ENCODE measurements around the gene QRFP. TPM values are rescaled to one million over a fixed set of nuclear protein-coding genes. Genes with fewer than 3 reads are reported as not detected.

QRFP gene
- total and polyA plus RNA-seq, 8 donors, result not detected

DNA sequence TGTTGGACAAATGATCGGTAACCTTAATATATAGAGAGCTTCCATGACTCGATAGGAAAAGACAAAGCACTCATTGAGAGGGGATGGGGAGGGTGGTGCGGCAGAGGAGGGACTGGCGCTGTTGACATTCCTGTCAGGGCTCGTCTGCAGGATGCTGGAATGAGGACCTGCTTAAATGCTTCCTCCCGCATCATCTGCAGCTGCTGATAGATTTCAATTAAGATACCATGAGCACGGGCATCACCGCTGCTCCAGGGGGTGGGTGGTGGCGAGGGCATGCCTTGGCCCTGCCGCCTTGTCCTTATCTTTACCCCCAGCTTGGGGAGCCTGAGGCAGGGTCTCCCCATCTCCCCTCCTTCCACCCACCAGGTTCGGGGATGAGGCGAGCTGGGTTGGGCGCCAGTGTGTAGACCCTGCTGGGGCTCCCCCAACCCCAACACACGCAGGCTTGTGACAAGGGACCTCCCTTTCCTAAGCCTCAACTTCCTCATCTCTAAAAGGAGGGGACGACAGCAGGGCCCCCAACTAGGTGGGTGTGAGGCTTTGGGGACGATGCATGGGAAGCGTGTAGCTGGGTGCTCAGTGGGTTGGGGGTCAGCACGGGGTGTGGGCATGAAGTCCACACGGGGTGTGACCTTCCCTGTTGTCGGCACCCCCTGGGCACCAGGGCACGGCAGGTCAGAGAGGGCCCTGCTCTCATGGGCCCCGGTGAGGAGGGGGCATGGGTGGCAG is 11.7 kb upstream of the QRFP start:
- no peak overlapping the region for H3K27ac ChIP-seq
- ATAC-seq, result no peak
- H3K4me3 ChIP-seq, result no peak overlapping the region
- intact Hi-C loops (cut with DNase I), result no loop called here
- TF ChIP-seq, protein P1, sequence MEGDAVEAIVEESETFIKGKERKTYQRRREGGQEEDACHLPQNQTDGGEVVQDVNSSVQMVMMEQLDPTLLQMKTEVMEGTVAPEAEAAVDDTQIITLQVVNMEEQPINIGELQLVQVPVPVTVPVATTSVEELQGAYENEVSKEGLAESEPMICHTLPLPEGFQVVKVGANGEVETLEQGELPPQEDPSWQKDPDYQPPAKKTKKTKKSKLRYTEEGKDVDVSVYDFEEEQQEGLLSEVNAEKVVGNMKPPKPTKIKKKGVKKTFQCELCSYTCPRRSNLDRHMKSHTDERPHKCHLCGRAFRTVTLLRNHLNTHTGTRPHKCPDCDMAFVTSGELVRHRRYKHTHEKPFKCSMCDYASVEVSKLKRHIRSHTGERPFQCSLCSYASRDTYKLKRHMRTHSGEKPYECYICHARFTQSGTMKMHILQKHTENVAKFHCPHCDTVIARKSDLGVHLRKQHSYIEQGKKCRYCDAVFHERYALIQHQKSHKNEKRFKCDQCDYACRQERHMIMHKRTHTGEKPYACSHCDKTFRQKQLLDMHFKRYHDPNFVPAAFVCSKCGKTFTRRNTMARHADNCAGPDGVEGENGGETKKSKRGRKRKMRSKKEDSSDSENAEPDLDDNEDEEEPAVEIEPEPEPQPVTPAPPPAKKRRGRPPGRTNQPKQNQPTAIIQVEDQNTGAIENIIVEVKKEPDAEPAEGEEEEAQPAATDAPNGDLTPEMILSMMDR (IDR thresholded peaks at IDR 0.05), result no peak
- WGBS, 2 donors, result 46 to 57% methylated on average over 22 of the region's 22 CpGs
- H3K36me3 ChIP-seq, result no peaks in the 10 kb centered on the region
- no peak for FAIRE-seq
- H3K9me3 ChIP-seq, result no peaks in the 10 kb centered on the region
- no peak for DNase-seq
- no peaks in the 10 kb centered on the region for H3K4me1 ChIP-seq
- no peaks in the 10 kb centered on the region for H3K27me3 ChIP-seq

DNA sequence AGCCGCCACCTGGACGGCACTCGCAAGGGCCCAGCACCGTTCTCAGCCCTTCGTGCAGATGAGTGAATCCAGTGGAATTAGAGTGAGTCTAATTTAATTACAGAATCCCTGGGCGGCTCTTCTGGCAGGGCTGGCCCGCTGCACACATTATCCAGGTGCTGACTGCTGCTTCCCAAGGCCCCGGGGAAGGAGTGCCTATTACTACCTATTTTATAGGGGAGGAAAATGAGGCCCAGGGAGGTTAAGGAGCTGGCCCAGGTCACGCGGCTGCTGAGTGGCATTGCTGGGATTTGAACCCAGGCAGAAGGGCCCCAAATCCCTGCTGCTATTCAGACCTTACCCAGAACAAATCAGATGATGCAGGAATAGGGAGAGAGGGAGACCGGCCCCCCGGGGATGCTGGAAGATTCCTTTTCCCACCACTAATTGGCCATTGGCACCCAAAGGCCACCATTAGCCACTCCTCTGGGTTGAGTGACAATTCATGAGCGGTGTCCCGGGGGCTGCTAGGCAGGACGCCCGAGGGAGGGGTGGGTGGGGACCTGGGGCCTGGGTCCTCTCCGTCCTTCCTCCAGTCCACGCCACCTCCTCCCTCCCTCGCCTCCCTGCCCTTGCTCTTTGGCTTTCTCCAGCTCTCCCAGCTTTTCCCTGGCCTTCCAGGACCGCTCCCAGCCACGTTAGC is 10.3 kb upstream of the QRFP start:
- no peaks in the 10 kb centered on the region for H3K9me3 ChIP-seq
- intact Hi-C loops (cut with DNase I), result no loop called here
- TF ChIP-seq, protein P1 (IDR thresholded peaks at IDR 0.05), result no peak
- FAIRE-seq (no peak), ATAC-seq (no peak), DNase-seq (no peak)
- H3K27ac ChIP-seq, result no peak overlapping the region
- H3K27me3 ChIP-seq, result peaks cover 0 to 3% (median 0%) of the 10 kb centered on the region in 4 donors
- H3K4me1 ChIP-seq, result no peaks in the 10 kb centered on the region
- no peak overlapping the region for H3K4me3 ChIP-seq
- WGBS, 2 donors, result 66 to 70% methylated on average over 21 of the region's 21 CpGs
- no peaks in the 10 kb centered on the region for H3K36me3 ChIP-seq

DNA sequence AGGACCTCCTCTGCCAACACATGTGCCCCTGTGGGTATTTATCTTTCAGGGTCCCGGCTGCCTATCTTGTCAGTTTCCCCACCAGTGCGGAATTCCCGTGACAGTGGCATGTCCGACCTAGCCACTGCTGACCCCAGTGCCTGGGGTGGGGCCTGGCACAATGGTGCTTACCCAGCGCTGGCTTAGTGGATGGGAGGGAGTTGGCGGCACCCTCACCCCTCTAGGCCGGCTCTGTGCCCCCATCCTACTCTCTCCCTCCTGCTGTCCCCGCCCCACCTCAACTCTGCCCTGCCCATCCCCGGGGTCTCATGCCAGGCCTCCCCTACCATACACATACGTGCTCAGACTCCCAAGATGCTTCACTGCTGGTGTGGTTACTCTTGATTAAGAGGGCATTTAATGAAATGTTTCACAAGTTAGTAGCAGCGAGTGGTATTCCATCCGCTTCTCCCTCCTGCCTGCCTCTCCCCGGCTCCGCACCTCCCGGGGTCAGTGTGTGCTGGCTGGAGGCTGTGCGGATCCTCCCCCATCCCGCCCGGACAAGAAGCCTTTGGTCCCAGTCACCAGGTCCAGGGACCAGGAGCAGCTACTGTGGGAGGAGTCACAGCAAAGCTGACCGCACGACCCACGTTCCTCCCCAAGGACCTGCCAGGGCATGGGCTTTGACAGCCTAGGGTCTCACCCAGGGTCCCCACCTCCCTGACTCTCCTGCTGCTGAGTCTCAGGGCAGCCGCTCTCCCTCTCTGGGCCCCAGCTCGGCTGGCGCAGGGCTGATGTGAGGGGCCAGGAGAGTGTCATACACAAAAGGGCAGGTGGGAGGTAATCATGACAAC is 9.5 kb upstream of the QRFP start:
- WGBS, 2 donors, result 61 to 67% methylated on average over 24 of the region's 24 CpGs
- FAIRE-seq (no peak), ATAC-seq (no peak), DNase-seq (no peak)
- TF ChIP-seq, protein P1 (IDR thresholded peaks at IDR 0.05), result no peak
- Histone ChIP-seq H3K4me1 (no peaks in the 10 kb centered on the region), H3K4me3 (no peak overlapping the region), H3K27me3 (peaks cover 0 to 3% (median 0%) of the 10 kb centered on the region in 4 donors), H3K9me3 (no peaks in the 10 kb centered on the region), H3K36me3 (no peaks in the 10 kb centered on the region), H3K27ac (no peak overlapping the region)
- intact Hi-C loops (cut with DNase I), result no loop called here

DNA sequence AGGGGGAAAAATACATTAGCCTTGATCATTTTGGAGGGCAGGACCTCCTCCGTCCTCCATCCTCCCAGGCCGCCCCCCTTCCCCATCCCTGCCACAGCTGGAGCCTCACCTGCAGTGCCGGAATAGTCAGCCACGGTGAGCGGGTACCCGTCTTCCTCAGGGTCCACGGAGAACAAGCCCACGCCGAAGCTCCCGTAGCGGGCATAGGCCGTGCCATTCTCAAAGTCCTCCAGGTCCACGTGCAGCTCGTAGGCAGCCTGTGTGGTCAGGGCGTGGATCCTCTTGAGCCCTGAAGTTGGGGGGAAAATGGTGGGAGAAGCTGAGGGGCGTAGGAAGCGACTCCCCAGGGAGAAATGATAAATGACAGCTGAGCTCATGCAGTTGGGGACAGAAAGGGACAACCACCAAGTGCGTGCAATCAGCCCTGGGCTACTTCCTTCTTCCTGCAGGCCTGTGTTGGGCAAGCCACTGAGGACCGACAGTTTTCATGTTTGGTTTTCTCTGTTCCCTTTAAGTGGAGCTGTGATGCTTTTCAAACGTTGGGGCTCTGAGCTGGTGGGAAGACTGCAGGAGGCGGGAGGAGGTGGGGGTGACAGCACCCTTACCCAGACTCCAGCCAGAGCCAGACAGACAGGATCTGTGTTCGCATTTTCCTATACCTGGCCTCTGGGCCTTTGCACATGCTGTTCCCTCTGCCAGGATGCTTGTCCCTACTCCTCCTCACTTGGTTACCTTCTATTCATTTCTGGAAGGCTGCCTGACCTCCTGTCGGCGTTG is 8.7 kb upstream of the QRFP start:
- no peak for FAIRE-seq
- no peak for ATAC-seq
- H3K4me1 ChIP-seq, result no peaks in the 10 kb centered on the region
- H3K36me3 ChIP-seq, result no peaks in the 10 kb centered on the region
- DNase-seq, result no peak
- H3K27ac ChIP-seq, result no peak overlapping the region
- no peak overlapping the region for H3K4me3 ChIP-seq
- intact Hi-C loops (cut with DNase I), result no loop called here
- peaks cover 0 to 3% (median 0%) of the 10 kb centered on the region in 4 donors for H3K27me3 ChIP-seq
- no peaks in the 10 kb centered on the region for H3K9me3 ChIP-seq
- 81 to 88% methylated on average over 24 of the region's 24 CpGs for WGBS, 2 donors
- TF ChIP-seq, protein P1 (IDR thresholded peaks at IDR 0.05), result no peak
